Psoas muscle (tissue), 8 donors: ENCODE results near the gene DGKZ. TPM values are rescaled to one million over a fixed set of nuclear protein-coding genes. Genes with fewer than 3 reads are reported as not detected.
A peak's percentile ranks its signal among the peaks of the same experiment; 100 is the strongest.

Source experiments
- ATAC-seq, 4 donors: fragments of 200-7000 bp; cut with Tn5 transposase; one replicate each; pipeline ENCODE4 v1.9.1; 2020; ENCODE audit warnings: moderate library complexity in 3 of 4, mild to moderate bottlenecking in 2 of 4
- DNase-seq, 2 donors: peaks; one replicate each; pipeline ENCODE4 v3.0.0-alpha.2; 2020
- H3K27ac ChIP-seq: fragments of 200-600 bp; one replicate; pipeline ENCODE4 v1.8.0; 2022
- H3K27me3 ChIP-seq, 3 donors: fragments of 200-600 bp in 1 of 3; one replicate each; pipeline versions ENCODE4 v1.6.1 to v1.8.0; 2013 to 2022; ENCODE audit warnings: low read length in 2 of 3, mild to moderate bottlenecking in 2 of 3, moderate library complexity in 1 of 3; ENCODE audit not compliant: insufficient read depth in 3 of 3
- H3K36me3 ChIP-seq, 2 donors: fragments of 200-600 bp in 1 of 2; one replicate each; pipeline versions ENCODE4 v1.6.1 to v1.8.0; 2013 to 2022; ENCODE audit warnings: low read depth in 1 of 2, mild to moderate bottlenecking in 1 of 2, moderate library complexity in 1 of 2; ENCODE audit not compliant: insufficient read depth in 1 of 2
- H3K4me1 ChIP-seq: fragments of 200-600 bp; one replicate; pipeline ENCODE4 v1.8.0; 2022
- H3K4me3 ChIP-seq: fragments of 200-600 bp; one replicate; pipeline ENCODE4 v1.8.0; 2022; ENCODE audit warnings: mild to moderate bottlenecking
- H3K9me3 ChIP-seq: fragments of 200-600 bp; one replicate; pipeline ENCODE4 v1.8.0; 2022
- WGBS, 3 donors: extraction: QIAGEN DNeasy Blood & Tissue Kit; methylation state at CpG; one replicate each; pipeline versions ENCODE4 v1.1.6 to v1.1.7; 2013; 5-methylcytosine and 5-hydroxymethylcytosine counted together
- intact Hi-C, 2 donors: fragments of 100-400 bp; cut with DNase I; formaldehyde crosslinking; loops; one replicate each; pipeline versions ENCODE4 v1.11.0 to v1.14.2; 2022
- polyA plus RNA-seq, 3 donors: library from polyadenylated mRNA; stranded (reverse); fragments of 200-250 nt; gene quantifications; one replicate each; pipeline ENCODE4 v1.2.3, GENCODE V29; 2013
- total RNA-seq, 4 donors: library from RNA; stranded (reverse); fragmentation: NEBNext Ultra II Directional in 2 of 4; extraction: Animal tissue kit (Norgen Biotek cat#: 25700) in 2 of 4; gene quantifications; one replicate each; pipeline versions ENCODE4 v1.2.1 to v1.2.4, GENCODE V29; 2021 to 2023
- TF ChIP-seq, protein P1 (sequence below): fragments of 200-600 bp; IDR thresholded peaks from one replicate; pipeline ENCODE4 v1.8.0; 2022; ENCODE audit warnings: antibody characterized with exemption
- donor health status: healthy with polysubstance abuse.
- donor health status: DM: no; HTN: no; CAD: no; lungs with moderate emphysema.
- donor health status: Bipolar disorder and iron deficiency.
- donor health status: healthy.
- donor health status: DM: yes; HTN: yes; CAD: no.
- donor health status: DM: no; HTN: no; CAD: no.
- donor health status: DM: no; HTN: no; CAD: no.
- donor health status: DM: yes; HTN: yes; CAD: no.

The DGKZ gene
- total and polyA plus RNA-seq, 7 donors: 57.7 to 138 (median 90.2) TPM

DNA sequence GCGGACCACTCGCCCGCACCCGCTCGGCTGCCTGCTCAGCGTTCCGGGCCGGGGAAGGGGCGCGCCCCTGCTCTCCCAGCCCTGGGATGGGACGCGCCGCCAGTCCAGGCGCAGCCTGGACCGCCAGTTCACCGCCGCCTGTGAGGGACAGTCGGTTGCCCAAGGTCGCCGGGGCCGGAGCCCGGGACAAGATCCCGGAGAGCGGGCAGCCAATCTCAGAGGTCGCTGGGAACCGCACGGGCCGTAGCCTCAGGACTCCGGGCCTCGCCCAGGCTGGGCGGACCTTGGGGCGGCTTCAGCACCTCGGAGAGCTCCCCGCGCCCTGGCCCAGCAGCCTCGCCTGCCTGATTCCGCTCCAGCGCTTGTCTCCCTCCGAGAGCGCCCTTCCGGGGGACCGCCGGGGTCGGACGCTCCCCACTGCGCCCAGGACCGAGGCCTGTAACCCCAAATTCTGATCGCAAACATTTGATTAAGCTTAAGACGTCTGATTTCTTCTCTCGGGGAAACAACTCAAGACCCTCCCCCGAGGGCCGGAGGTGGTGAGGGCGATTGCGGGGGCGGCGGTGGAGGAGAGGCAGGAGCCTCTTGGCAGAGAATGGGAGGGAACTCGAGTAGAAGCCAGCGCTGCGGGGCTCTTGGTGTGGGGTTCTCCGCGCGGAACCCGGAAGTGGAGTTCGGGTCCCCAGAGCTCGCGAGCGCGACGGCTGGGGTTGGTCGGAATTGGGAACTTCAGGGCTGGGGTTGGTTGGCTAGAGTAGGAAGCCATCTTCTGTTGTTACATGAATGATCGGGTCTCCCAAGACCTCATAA, 45.4 kb downstream of the DGKZ start:
- no peaks in the 10 kb centered on the region for H3K9me3 ChIP-seq
- peaks cover 0 to 43% (median 14%) of the 10 kb centered on the region in 3 donors for H3K27me3 ChIP-seq
- peak; percentile 89 to 93 for DNase-seq
- H3K27ac ChIP-seq: no peak overlapping the region
- H3K36me3 ChIP-seq: peaks cover 0 to 20% of the 10 kb centered on the region in 2 donors
- intact Hi-C loops: loop anchor here (5.0 to 10.0 kb wide), 2 partner anchors 222 to 225 kb away; partner anchors contain the start of genes ATG13 (in 2 of the 2) and HARBI1 (in 2 of the 2)
- peaks cover 21% of the 10 kb centered on the region for H3K4me1 ChIP-seq
- H3K4me3 ChIP-seq: peak overlapping the region; percentile 56
- TF ChIP-seq, protein P1, sequence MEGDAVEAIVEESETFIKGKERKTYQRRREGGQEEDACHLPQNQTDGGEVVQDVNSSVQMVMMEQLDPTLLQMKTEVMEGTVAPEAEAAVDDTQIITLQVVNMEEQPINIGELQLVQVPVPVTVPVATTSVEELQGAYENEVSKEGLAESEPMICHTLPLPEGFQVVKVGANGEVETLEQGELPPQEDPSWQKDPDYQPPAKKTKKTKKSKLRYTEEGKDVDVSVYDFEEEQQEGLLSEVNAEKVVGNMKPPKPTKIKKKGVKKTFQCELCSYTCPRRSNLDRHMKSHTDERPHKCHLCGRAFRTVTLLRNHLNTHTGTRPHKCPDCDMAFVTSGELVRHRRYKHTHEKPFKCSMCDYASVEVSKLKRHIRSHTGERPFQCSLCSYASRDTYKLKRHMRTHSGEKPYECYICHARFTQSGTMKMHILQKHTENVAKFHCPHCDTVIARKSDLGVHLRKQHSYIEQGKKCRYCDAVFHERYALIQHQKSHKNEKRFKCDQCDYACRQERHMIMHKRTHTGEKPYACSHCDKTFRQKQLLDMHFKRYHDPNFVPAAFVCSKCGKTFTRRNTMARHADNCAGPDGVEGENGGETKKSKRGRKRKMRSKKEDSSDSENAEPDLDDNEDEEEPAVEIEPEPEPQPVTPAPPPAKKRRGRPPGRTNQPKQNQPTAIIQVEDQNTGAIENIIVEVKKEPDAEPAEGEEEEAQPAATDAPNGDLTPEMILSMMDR: no peak
- 1 to 3% (median 2%) methylated on average over 55 to 71 of the region's 71 CpGs for WGBS, 3 donors
- ATAC-seq: peak; percentile 88 to 93 (median 92)

DNA sequence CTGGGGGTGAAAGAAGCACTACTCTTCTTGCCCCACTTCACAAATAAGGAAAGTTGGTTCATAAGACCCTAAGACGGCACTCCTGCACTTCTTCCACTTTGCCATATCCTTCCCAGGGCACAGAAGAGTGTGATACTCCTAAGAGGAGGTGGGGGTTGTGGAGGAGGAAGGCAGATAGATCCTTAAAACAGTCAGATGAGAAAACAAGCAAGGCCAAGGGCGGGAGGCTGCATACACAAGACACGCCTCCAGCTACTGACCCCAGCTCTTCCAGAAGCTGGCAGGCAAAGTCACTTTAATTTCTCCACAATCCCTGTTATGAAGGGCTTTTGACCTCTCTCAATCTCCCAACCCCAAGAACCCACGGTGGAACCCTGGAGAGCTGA, 46.0 kb downstream of the DGKZ start:
- no peaks in the 10 kb centered on the region for H3K9me3 ChIP-seq
- TF ChIP-seq, protein P1: no peak
- peaks cover 21% of the 10 kb centered on the region for H3K4me1 ChIP-seq
- intact Hi-C loops: loop anchor here (5.0 to 10.0 kb wide), 2 partner anchors 222 to 224 kb away; partner anchors contain the start of genes ATG13 (in 2 of the 2) and HARBI1 (in 2 of the 2)
- WGBS, 3 donors: 57 to 72% (median 69%) methylated on average over 4 of the region's 4 CpGs
- ATAC-seq (no peak), DNase-seq (no peak)
- peak overlapping the region; percentile 56 for H3K4me3 ChIP-seq
- H3K36me3 ChIP-seq: peaks cover 0 to 26% of the 10 kb centered on the region in 2 donors
- H3K27ac ChIP-seq: no peak overlapping the region
- peaks cover 0 to 37% (median 14%) of the 10 kb centered on the region in 3 donors for H3K27me3 ChIP-seq

DNA sequence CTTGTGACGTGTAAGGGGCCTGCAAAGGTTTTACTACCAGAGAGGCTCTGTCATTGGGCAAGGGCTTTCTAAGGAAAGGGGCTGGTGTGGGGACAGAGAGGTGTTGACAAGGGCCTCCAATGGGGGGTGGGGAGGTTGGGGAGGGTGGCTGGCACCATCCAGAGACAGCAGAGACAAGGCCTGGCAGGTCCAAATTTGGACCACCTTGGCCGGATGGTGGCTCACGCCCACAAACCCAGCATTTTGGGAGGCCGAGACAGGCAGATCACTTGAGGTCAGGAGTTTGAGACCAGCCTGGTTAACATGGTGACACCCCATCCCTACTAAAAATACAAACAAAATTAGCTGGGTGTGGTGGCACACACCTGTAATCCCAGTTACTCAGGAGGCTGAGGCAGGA, 46.5 kb downstream of the DGKZ start:
- 82 to 86% (median 86%) methylated on average over 4 of the region's 4 CpGs for WGBS, 3 donors
- Histone ChIP-seq H3K4me1 (peaks cover 21% of the 10 kb centered on the region), H3K36me3 (peaks cover 0 to 29% of the 10 kb centered on the region in 2 donors), H3K4me3 (no peak overlapping the region), H3K27me3 (peaks cover 0 to 32% (median 14%) of the 10 kb centered on the region in 3 donors), H3K27ac (no peak overlapping the region), H3K9me3 (no peaks in the 10 kb centered on the region)
- intact Hi-C loops: loop anchor here (5.0 to 10.0 kb wide), 2 partner anchors 221 to 224 kb away; partner anchors contain the start of genes ATG13 (in 2 of the 2) and HARBI1 (in 2 of the 2)
- ATAC-seq (no peak), DNase-seq (no peak)
- TF ChIP-seq, protein P1: no peak

DNA sequence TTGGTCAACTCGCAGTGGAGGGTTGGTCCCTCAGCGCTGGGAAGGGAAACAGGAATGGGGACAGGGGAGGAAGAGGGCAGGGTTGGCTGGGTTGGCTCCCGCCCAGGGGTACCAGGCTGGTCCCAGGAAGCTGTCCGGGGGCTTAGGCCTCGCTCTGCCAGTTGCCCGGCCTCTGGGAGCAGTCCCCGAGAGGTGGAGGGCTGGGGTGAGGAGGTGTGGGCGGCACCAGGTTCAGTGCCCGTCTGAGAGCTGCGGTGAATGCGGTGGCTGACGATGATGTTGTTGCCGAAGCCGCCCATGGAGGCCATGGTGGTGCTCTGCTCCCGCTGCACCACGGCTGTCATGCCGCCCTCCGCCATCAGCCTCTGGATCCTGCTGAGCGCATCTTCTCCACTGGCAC, 50.3 kb downstream of the DGKZ start:
- intact Hi-C loops: loop anchor here in 1 of 2 donors (10.0 kb wide), 1 partner anchor 217 kb away; the partner anchor contains the start of genes ATG13 and HARBI1

More for the DNA sequence above, 50.3 kb downstream of the DGKZ start:
- peaks cover 4% of the 10 kb centered on the region for H3K4me1 ChIP-seq
- H3K27me3 ChIP-seq: no peaks in the 10 kb centered on the region
- H3K9me3 ChIP-seq: no peaks in the 10 kb centered on the region
- TF ChIP-seq, protein P1: no peak
- no peak overlapping the region for H3K4me3 ChIP-seq
- DNase-seq (peak in 1 of 2 donors; percentile 41), ATAC-seq (no peak)
- 94 to 98% (median 95%) methylated on average over 19 of the region's 19 CpGs for WGBS, 3 donors
- peaks cover 0 to 29% of the 10 kb centered on the region in 2 donors for H3K36me3 ChIP-seq
- no peak overlapping the region for H3K27ac ChIP-seq
